IgD-negative memory B cell (primary cell): ENCODE data around the gene MYO7A. TPM values are rescaled to one million over a fixed set of nuclear protein-coding genes. Genes with fewer than 3 reads are reported as not detected.

ENCODE experiments used
- H3K27ac Mint-ChIP-seq, 3 donors: one replicate each; pipeline ENCODE4 v1.8.0; 2020 to 2022; ENCODE audit warnings: mild to moderate bottlenecking in 3 of 3, mixed read lengths in 3 of 3, moderate library complexity in 1 of 3
- H3K27me3 Mint-ChIP-seq: one replicate; pipeline ENCODE4 v1.8.0; 2021; ENCODE audit warnings: mixed read lengths
- H3K36me3 Mint-ChIP-seq: one replicate; pipeline ENCODE4 v1.8.0; 2020; ENCODE audit warnings: mild to moderate bottlenecking, mixed read lengths
- H3K4me1 Mint-ChIP-seq, 3 donors: one replicate each; pipeline ENCODE4 v1.8.0; 2020 to 2022; ENCODE audit warnings: mixed read lengths in 3 of 3, mild to moderate bottlenecking in 1 of 3
- H3K4me3 Mint-ChIP-seq, 4 donors: one replicate each; pipeline ENCODE4 v1.8.0; 2020 to 2022; ENCODE audit warnings: mild to moderate bottlenecking in 4 of 4, mixed read lengths in 4 of 4, moderate library complexity in 3 of 4
- H3K9me3 Mint-ChIP-seq, 3 donors: one replicate each; pipeline ENCODE4 v1.8.0; 2020 to 2021; ENCODE audit warnings: mixed read lengths in 3 of 3, mild to moderate bottlenecking in 1 of 3
- polyA plus RNA-seq: library from polyadenylated mRNA; unstranded; fragments of 300-500 nt; fragmentation: Illumina TruSeq; gene quantifications from one replicate; pipeline ENCODE4 v1.2.3, GENCODE V29; 2021

MYO7A gene
- polyA plus RNA-seq, 1 donor from 2014 or later: not detected

- no peaks in the 10 kb centered on the region for H3K36me3 Mint-ChIP-seq
Observed at GRCh38 chr11:77190331-77191075, 62.5 kb downstream of the MYO7A start.

GRCh38 chr11:77191429-77191822, 63.4 kb downstream of the MYO7A start:
- H3K36me3 Mint-ChIP-seq: no peaks in the 10 kb centered on the region
- no peaks in the 10 kb centered on the region for H3K9me3 Mint-ChIP-seq
- H3K4me3 Mint-ChIP-seq: no peak overlapping the region
- H3K27ac Mint-ChIP-seq: no peak overlapping the region
- H3K4me1 Mint-ChIP-seq: no peaks in the 10 kb centered on the region
- H3K27me3 Mint-ChIP-seq: no peaks in the 10 kb centered on the region

More at GRCh38 chr11:77190331-77191075, 62.5 kb downstream of the MYO7A start:
- Mint-ChIP-seq H3K4me1 (no peaks in the 10 kb centered on the region), H3K4me3 (no peak overlapping the region), H3K9me3 (no peaks in the 10 kb centered on the region), H3K27ac (no peak overlapping the region), H3K27me3 (no peaks in the 10 kb centered on the region)

- no peaks in the 10 kb centered on the region for H3K9me3 Mint-ChIP-seq
Observed at GRCh38 chr11:77191823-77192495, 63.9 kb downstream of the MYO7A start.

DNA sequence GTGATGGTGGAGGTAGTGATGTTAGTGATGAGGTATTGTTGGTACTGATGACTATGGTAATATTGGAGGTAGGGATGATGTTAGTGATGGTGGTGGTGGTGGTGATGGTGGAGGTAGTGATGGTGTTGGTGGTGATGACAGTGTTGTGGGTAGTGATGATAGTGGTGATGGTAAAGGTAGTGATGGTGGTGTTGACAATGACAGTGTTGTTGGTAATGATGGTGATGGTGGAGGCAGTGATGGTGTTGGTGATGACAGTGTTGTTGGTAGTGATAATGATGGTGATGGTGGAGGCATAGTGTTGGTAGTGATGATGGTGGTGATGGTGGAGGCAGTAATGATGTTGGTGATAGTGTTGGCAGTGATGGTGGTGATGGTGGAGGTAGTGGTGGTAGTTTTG, 65.1 kb downstream of the MYO7A start:
- Mint-ChIP-seq H3K4me1 (no peaks in the 10 kb centered on the region), H3K27ac (no peak overlapping the region), H3K27me3 (no peaks in the 10 kb centered on the region), H3K9me3 (no peaks in the 10 kb centered on the region), H3K36me3 (no peaks in the 10 kb centered on the region), H3K4me3 (no peak overlapping the region)

More at GRCh38 chr11:77191823-77192495, 63.9 kb downstream of the MYO7A start:
- no peaks in the 10 kb centered on the region for H3K27me3 Mint-ChIP-seq
- no peak overlapping the region for H3K4me3 Mint-ChIP-seq
- H3K4me1 Mint-ChIP-seq: no peaks in the 10 kb centered on the region
- no peaks in the 10 kb centered on the region for H3K36me3 Mint-ChIP-seq
- no peak overlapping the region for H3K27ac Mint-ChIP-seq

- Mint-ChIP-seq H3K9me3 (no peaks in the 10 kb centered on the region), H3K27ac (no peak overlapping the region), H3K4me3 (no peak overlapping the region), H3K36me3 (no peaks in the 10 kb centered on the region), H3K4me1 (no peaks in the 10 kb centered on the region), H3K27me3 (no peaks in the 10 kb centered on the region)
Observed at GRCh38 chr11:77193911-77194830, 66.1 kb downstream of the MYO7A start.

DNA sequence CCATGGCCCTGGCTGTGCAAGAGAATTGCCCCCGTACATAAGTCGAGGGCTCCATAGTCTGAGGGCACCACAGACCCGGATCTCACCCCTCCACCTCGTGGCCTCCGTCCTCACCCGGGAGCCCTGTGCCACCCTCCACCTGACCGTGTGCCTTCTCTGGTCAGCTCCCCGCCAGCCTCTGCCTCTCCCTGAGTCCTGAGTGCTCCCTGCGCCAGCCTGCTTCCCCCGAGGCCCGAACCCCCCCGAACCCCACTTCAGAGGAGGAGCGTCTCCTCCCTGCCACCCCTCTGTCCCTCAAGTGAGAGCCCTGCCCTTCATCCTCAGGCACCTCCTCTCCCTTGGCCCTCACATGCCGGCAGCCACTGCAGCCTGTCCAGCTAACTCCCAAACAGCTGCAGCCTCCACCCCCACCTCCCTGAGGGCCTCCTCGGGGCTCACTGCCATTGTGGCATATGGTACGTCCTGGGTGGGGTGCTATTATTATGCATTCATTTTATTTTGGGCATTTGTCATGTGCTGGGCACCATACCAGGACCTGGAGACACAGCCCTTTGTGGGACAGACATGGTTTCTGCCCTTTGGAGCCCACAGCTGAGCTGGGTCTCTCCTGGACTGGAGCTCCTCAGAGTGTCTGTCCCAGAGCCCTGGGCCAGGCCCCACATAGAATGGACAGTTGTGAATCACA, 67.2 kb downstream of the MYO7A start:
- no peak overlapping the region for H3K4me3 Mint-ChIP-seq

GRCh38 chr11:77196961-77197360, 68.9 kb downstream of the MYO7A start:
- Mint-ChIP-seq H3K27ac (no peak overlapping the region), H3K36me3 (no peaks in the 10 kb centered on the region), H3K4me1 (peaks cover 0 to 2% (median 0%) of the 10 kb centered on the region in 3 donors), H3K4me3 (no peak overlapping the region), H3K27me3 (no peaks in the 10 kb centered on the region), H3K9me3 (no peaks in the 10 kb centered on the region)

More for the DNA sequence above, 67.2 kb downstream of the MYO7A start:
- Mint-ChIP-seq H3K27ac (no peak overlapping the region), H3K36me3 (no peaks in the 10 kb centered on the region), H3K27me3 (no peaks in the 10 kb centered on the region), H3K9me3 (no peaks in the 10 kb centered on the region), H3K4me1 (no peaks in the 10 kb centered on the region)

DNA sequence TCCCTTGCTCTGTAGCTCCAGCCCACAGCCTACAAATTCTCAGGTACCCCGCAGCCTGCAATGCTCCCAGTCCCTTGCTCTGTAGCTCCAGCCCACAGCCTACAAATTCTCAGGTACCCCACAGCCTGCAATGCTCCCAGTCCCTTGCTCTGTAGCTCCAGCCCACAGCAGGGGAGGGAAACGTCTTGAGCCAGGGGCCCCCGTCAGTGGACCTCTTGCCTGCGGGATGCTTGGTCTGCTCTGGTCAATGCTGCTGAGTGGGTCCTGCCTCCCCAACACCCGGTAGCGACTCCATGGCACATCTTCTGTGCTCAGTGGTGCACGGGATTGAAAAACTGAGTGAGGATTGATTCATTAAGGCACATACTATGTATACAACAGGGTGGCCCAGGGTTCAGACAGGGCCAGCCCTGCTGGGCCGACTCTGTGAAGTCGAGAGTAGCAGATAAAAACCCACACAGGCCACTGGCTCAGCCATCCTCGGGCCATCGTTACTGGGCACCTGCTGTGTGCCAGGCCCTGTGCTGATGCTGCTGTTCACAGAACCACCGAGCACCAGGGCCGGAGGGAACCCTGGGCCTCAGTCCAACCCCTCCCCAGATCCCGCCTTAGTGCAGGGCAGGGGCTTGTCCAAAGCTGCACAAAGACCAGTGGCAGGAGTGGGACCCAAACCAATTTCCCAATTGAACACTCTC, 69.7 kb downstream of the MYO7A start:
- no peaks in the 10 kb centered on the region for H3K36me3 Mint-ChIP-seq
- H3K27me3 Mint-ChIP-seq: no peaks in the 10 kb centered on the region
- H3K9me3 Mint-ChIP-seq: no peaks in the 10 kb centered on the region
- peaks cover 0 to 2% (median 0%) of the 10 kb centered on the region in 3 donors for H3K4me1 Mint-ChIP-seq
- no peak overlapping the region for H3K4me3 Mint-ChIP-seq
- no peak overlapping the region for H3K27ac Mint-ChIP-seq

GRCh38 chr11:77198440-77198849, 70.4 kb downstream of the MYO7A start:
- Mint-ChIP-seq H3K27ac (peak overlapping the region in 1 of 3 donors; percentile 40), H3K27me3 (no peaks in the 10 kb centered on the region), H3K4me1 (peaks cover 0 to 2% (median 0%) of the 10 kb centered on the region in 3 donors), H3K36me3 (no peaks in the 10 kb centered on the region), H3K9me3 (no peaks in the 10 kb centered on the region), H3K4me3 (no peak overlapping the region)

DNA sequence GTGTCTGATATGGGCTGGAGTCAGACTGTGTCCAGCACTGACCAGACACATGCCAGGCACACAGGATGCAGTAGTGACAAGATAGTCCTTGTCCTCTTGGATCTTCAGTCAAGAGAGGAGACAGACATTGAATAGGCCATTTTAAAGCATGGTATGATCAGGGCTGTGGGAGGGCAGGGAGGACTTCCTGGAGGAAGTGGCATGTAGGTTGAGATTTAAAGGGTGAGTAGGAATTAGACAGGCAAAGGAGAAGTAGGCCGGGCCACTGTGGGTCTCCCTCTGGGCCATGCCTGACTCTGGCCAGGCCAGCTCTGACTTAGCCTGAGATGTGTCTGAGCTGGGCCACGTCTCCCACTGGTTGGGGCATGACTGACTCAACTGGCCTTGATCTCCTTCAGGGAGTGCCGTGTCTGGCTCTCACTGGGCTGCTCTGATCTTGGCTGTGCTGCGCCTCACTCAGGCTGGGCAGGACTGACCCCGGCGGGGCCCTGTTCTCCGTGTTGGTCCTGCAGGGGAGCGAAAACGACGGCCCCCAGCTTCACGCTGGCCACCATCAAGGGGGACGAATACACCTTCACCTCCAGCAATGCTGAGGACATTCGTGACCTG, 71.2 kb downstream of the MYO7A start:
- no peaks in the 10 kb centered on the region for H3K36me3 Mint-ChIP-seq
- H3K4me1 Mint-ChIP-seq: peaks cover 0 to 2% (median 0%) of the 10 kb centered on the region in 3 donors
- H3K27me3 Mint-ChIP-seq: no peaks in the 10 kb centered on the region
- no peak overlapping the region for H3K27ac Mint-ChIP-seq
- H3K4me3 Mint-ChIP-seq: no peak overlapping the region
- H3K9me3 Mint-ChIP-seq: no peaks in the 10 kb centered on the region

DNA sequence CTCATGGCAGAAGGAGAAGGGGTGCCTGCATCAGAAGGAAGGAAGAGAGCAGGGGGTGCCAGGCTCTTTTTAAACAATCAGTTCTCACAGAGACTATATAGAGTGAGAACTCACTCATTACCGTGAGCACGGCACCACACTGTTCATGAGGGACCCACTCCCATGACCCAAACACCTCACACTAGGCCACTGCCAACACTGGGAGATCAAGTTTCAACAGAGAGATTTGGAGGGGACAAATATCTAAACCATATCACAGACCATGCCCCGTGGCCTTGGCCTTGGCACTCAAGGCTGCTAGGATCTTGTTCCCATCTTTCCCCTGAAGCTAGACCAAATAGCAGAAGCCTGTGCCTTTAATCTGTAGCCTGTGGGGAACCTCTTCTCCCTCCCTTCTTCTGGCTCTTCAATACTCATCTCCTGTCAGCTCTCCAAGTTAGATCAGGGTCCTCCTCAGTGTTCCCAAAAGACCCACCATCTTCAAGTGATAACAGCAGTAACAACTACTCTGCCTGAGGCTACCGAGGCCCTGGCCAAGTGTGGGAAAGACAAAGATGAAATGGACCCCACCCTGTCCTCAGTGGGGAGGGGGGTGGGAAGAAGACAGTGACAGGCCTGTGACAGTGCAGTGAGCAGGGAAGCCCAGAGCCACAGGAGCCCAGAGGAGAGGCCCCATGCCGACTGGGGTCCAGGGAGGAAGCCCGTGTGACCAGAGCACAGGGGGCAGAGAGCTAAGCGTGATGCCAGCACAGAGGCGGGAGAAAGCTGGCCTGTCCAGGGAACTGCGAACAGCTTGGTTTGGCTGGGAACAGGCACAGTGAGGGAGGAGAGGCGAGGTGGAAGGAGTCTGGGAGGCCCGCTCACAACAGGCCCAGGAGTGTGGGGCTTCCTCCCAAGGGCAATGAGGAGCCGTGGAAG, 72.6 kb downstream of the MYO7A start:
- Mint-ChIP-seq H3K36me3 (no peaks in the 10 kb centered on the region), H3K4me3 (no peak overlapping the region), H3K27ac (no peak overlapping the region), H3K27me3 (no peaks in the 10 kb centered on the region), H3K4me1 (peaks cover 0 to 2% (median 0%) of the 10 kb centered on the region in 3 donors), H3K9me3 (no peaks in the 10 kb centered on the region)

GRCh38 chr11:77201370-77201769, 73.3 kb downstream of the MYO7A start:
- no peak overlapping the region for H3K4me3 Mint-ChIP-seq
- H3K27ac Mint-ChIP-seq: peak overlapping the region in 1 of 3 donors; percentile 33
- no peaks in the 10 kb centered on the region for H3K9me3 Mint-ChIP-seq
- H3K27me3 Mint-ChIP-seq: peaks cover 2% of the 10 kb centered on the region
- peaks cover 0 to 2% (median 0%) of the 10 kb centered on the region in 3 donors for H3K4me1 Mint-ChIP-seq
- H3K36me3 Mint-ChIP-seq: no peaks in the 10 kb centered on the region
